Keratinocyte (primary cell): Measurements from ENCODE around the gene PPP5C.

Source experiments
- EZH2 ChIP-seq: IDR thresholded peaks from one replicate; pipeline ENCODE4 v1.6.1; 2012; ENCODE audit warnings: inconsistent platforms, mild to moderate bottlenecking, low read length, moderate library complexity
- TF ChIP-seq, protein P1 (sequence below), 3 experiments: IDR thresholded peaks in 1 of 3; conservative IDR thresholded peaks in 1 of 3; optimal IDR thresholded peaks in 1 of 3; 2 replicates in 2 of 3; 3 replicates in 1 of 3; pipeline versions ENCODE3 to v1.5.1; 2011; ENCODE audit warnings: low read length in 3 of 3, mild to moderate bottlenecking in 3 of 3, moderate library complexity in 2 of 3, control low read depth in 1 of 3, inconsistent platforms in 1 of 3; ENCODE audit not compliant: insufficient read depth in 2 of 3; ENCODE audit errors: extremely low read depth in 1 of 3

DNA sequence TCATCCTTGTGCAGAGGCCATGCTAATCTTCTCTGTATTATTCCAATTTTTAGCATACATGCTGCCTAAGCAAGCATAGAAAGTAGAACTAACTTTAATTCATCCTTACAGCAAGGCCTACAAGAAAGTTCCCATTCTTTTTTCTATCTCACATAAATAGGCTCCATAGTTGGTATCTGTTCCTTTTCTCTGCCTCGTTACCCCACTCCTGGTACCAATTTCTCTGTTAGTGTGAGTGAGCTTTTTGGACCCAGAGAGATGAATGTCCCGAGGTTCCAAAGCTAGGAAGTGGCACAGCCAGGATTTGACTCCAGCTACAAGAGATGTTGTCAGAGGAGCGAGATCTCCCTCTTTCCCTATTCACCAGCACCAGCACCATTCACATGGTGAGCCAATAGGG lies 40.4 kb upstream of the PPP5C start:
- no peak for TF ChIP-seq EZH2
- TF ChIP-seq, protein P1, sequence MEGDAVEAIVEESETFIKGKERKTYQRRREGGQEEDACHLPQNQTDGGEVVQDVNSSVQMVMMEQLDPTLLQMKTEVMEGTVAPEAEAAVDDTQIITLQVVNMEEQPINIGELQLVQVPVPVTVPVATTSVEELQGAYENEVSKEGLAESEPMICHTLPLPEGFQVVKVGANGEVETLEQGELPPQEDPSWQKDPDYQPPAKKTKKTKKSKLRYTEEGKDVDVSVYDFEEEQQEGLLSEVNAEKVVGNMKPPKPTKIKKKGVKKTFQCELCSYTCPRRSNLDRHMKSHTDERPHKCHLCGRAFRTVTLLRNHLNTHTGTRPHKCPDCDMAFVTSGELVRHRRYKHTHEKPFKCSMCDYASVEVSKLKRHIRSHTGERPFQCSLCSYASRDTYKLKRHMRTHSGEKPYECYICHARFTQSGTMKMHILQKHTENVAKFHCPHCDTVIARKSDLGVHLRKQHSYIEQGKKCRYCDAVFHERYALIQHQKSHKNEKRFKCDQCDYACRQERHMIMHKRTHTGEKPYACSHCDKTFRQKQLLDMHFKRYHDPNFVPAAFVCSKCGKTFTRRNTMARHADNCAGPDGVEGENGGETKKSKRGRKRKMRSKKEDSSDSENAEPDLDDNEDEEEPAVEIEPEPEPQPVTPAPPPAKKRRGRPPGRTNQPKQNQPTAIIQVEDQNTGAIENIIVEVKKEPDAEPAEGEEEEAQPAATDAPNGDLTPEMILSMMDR (optimal IDR thresholded peaks at IDR 0.05 in 1 of 3, IDR thresholded peaks at IDR 0.05 in 1 of 3, conservative IDR thresholded peaks at IDR 0.05 in 1 of 3; ENCODE audit: extremely low read depth in 1 of 3, insufficient read depth in 2 of 3, low read length in 3 of 3) = no peak
